Measurements from ENCODE around the gene CCDC200.

- TF ChIP-seq SUZ12 (IDR thresholded peaks at IDR 0.05; ENCODE audit: extremely low read depth, insufficient read depth, insufficient read length) = no peak
- no peak for TF ChIP-seq YY1 (IDR thresholded peaks at IDR 0.05; ENCODE audit: insufficient read depth, insufficient read length)
Observed at GRCh38 chr17:43175213-43176118, 53.0 kb downstream of the CCDC200 start.

Measured in NT2/D1 (cell line).